NCI-H524 treated with DMSO at 0.1 percent for 48 hours (cell line): Measurements from ENCODE around the gene CCDC177.
A peak's percentile ranks its signal among the peaks of the same experiment; 100 is the strongest.

Experiments used
- DNase-seq: peaks from one replicate; lab custom pipeline; 2025; lab: John Stamatoyannopoulos, UW

CCDC177 gene

DNA sequence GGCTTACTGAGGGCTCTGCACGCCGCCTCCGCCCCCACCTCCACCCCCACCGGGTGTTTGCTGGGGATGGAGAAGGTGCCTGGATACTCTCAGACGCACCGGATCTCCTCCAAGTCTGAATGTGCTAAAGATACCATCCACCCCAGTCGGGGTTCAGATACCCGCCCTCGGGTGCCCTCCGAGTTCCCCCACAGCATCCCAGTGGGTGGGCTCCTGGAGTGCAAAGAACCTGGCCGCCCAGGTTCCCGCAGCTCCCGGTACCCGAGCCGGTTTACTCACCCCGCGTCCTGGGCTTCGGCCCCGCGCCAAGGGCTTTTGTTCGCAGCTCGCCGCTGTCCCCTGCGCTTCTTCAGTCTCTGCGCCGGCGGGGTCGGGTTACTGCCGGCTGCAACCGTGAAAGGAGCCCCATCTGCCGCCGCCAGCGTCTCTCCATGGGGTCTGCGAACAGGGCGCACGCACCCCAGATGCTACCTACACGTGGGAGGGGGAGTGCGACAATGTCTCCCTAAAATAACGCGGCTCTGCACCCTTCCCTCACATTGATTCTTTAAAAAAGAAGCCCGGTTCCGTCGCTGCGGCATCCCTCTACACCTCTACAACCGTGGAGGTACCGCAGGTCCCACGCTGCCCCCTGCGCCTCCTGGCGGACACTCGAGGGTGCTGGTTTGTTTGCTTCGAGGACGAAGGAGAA lies at the start of gene CCDC177:
Gene CCDC177 (minus strand): TSS at position 609 of the 691 bp plus-strand sequence. CDS start 1,249 bp downstream, outside the sequence.
- DNase-seq: peak; percentile 83

DNA sequence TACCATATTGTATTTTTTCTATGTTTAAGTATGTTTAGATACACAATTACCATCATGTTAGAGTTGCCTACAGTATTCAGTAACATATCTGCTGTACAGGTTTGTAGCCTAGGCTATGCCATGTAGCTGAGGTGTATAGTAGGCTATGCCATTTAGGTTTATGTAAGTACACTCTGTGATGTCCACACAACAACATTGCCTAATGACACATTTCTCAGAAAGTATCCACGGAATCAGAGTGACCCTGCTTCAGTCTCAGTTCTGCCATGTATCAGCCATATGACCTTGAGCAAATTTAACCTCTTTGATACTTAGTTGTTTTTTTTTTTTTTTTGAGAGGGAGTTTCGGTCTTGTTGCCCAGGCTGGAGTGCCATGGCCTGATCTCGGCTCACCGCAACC lies 49.5 kb upstream of the CCDC177 start:
- no peak for DNase-seq

GRCh38 chr14:69620981-69621380 lies 46.3 kb upstream of the CCDC177 start:
- no peak for DNase-seq

GRCh38 chr14:69620211-69620611 lies 45.5 kb upstream of the CCDC177 start:
- no peak for DNase-seq

- DNase-seq: no peak
These were observed 44.3 kb upstream of the CCDC177 start for GRCh38 chr14:69619012-69619411.

GRCh38 chr14:69617796-69618195 lies 43.1 kb upstream of the CCDC177 start:
- DNase-seq: no peak

DNA sequence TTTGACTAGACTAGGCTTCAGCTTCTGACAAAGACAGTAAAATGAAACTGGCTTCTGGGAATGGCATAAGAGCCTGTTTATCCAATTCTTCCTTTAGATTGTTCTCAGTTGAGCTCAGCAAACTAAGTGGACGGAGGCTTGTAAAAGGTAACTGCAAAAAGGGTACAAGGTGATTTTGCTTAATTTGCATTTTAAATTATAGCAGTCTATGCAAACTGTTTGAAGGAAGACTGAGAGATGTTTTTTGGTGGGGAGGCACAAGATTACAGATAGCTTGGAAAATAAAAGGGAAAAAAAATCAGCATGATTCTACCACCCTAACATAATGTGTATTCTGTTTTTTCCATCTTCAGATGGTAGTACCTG lies 41.7 kb upstream of the CCDC177 start:
- DNase-seq: no peak

- peak; percentile 62 for DNase-seq
These were observed 41.1 kb upstream of the CCDC177 start for GRCh38 chr14:69615496-69616407.

GRCh38 chr14:69615121-69615495 lies 40.4 kb upstream of the CCDC177 start:
- DNase-seq: no peak

DNA sequence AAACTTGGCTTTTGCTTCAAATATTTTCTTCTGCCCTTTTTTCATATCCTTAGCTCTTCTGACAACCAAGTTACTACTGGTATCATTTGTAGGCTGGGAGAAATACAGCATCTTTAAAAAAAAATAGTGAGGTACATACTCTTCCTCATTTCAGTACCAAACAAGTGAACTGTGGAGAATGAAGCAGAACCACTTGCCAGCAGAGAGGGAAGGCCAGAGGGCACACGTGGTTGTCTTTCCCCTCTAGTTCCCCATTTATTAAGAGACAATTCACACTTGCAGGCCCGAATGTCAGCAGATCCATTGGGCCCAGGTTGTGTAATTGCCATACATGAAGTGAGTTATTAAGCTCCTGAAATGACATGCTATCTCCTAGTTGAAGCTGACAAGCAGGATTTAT lies 39.9 kb upstream of the CCDC177 start:
- no peak for DNase-seq

DNA sequence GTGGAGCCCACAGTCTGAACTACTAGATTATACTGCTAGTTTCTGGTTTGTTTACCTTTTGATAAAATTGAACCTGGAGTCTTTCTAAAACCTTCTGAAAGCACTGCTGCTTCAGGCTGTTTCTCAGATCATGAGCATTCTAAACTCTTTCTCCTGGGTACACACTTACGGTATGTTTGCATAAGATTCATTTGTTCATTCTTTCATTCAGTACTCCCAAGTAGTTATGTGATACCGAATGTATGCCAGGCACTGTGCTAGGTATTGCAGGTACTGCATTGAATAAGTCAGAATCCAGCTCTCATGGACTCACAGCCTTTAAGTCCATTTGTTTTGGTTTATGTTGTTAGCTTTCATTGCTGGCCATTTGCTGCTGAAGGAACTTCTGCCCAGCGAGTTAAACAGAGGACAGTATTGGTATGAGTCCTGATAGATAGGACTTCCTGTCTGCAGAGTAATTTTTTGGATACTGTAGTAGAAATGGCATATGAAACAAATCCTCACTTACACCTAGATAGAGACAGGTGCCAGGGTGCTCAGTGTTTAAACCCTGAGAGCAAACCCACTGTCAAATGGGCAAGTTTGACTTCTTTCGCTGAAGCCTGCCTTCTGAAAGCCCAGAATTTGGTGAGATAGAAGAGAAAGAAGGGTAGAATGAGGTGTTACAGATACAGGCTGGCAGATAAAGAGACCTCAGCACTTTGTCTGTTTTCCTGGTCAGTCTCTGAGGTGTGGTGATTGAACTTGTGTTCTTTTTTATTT lies 38.8 kb upstream of the CCDC177 start:
- no peak for DNase-seq

- DNase-seq: no peak
These were observed 38.1 kb upstream of the CCDC177 start for GRCh38 chr14:69612783-69613130.

DNA sequence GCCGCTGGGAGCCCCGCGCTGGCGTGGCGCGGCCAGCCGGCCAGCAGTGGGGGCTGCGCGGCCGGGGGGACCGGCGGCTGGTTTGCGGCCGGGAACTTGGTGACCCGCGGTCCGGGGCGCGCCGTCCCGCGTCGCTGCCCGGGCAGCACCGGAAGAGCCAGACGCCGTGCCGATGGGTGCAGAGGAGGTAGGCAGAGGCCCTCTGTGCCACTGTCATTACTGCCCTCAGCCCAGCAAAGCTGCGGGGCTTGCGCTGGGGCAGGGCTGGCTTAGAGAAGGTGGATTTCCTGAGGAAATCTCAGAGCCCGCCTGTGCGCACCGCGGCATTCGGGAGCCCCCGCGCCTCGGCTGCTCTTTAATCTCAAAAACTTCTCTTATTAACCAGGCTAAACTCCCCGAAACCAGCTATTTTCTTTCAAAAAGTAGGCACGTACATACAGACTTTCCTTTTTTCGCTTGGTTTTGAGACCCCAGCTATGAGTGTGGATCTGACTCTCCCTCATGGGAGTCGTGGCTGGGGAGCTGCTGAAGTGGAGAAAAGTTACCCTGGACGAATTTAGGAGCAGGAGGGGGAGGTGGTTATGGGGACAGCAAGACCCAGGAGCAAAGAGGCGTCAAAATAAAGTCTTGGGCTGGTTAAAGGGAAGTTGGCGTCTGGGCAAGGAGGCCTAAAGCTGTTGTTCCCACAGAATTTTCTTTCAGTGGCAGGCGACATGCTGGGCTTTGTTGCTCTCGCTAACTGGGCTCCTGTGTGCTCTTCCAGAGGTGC lies 37.5 kb upstream of the CCDC177 start:
- DNase-seq: no peak

DNA sequence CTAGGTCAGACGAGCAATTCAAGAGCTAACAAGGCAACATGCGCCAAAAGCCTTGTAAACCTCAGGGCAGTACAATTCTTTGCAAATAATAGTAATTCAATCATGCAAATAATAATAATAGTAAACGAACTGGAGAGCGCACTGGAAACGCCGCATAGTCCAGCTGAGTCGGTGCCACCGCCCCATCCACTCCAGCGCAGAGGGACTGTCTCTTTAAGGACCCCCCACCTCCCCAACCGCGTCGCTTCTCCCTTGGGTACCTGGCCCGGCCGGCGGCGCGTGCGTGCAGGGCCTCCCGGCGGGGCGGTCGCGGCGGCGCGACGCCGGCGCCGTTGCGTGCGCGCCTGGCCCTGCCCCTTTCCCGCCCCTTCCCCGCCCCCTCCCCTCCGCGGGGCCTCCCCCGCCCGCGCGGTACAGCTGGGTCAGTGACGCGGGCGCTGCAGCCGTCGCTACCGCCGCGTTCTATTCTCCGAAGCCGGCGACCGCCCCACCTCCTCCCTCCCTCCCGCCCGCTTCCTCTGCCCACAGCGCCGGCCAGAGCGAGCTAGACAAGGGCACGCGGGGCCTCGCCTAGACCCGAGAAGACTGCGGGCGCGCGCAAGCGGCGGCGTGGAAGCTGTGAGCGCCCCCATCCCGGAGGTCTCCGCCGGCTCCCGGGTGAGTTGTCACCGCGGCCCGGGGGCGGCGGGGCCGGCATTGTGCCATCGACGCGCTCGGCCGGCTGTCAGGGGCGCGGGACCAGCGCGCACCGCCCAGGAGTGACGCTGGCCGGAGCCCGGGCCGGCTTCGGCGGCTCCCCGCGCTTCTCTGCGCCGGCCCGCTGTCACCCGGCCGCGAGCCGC lies 36.7 kb upstream of the CCDC177 start, which contains the start of gene SUSD6:
Gene SUSD6 (plus strand): TSS at position 425 of the 842 bp plus-strand sequence. CDS start 46,997 bp downstream, outside the sequence.
- DNase-seq: peak; percentile 83

GRCh38 chr14:69610874-69611171 lies 36.2 kb upstream of the CCDC177 start:
- DNase-seq: no peak

DNA sequence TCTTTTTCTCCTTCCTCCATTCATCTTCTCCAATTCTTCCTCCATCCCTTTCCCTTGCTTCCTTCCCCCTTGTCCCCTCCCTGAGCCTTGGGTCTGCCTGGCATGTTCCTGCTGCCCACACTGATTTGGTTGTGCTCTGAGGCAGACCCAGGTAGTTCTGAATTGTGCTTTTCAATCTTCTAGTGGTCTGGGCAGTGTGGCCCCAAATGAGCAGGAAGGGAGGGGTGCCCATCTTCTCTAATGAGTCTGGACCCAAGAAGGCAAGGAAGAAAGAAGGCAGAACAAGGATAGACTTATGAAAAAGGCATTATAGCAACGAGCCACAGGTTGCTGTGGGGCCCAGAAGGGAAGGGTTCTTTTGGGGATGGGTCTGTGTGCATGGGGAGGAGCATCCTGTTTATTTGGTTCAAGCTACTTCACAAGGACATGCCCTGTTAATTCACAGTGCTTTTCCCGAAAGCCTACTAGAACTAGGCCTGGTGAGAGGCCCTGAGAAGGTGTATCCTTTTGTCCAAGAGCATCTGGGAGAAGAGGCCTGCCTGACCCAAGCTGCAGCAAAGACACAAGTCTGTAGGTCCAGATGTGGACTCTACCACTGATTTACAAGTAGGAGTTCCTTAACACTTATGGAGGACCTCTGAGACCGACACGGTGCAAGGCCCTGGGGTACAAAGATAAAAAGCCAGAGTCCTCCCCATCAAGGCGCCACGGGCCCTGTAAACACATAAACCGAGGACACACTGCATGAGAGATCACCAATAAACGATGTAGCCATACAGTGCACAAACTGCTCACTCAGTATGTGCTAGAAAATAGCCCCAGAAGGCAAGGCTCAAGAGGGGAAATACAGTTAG lies 35.6 kb upstream of the CCDC177 start:
- no peak for DNase-seq

DNA sequence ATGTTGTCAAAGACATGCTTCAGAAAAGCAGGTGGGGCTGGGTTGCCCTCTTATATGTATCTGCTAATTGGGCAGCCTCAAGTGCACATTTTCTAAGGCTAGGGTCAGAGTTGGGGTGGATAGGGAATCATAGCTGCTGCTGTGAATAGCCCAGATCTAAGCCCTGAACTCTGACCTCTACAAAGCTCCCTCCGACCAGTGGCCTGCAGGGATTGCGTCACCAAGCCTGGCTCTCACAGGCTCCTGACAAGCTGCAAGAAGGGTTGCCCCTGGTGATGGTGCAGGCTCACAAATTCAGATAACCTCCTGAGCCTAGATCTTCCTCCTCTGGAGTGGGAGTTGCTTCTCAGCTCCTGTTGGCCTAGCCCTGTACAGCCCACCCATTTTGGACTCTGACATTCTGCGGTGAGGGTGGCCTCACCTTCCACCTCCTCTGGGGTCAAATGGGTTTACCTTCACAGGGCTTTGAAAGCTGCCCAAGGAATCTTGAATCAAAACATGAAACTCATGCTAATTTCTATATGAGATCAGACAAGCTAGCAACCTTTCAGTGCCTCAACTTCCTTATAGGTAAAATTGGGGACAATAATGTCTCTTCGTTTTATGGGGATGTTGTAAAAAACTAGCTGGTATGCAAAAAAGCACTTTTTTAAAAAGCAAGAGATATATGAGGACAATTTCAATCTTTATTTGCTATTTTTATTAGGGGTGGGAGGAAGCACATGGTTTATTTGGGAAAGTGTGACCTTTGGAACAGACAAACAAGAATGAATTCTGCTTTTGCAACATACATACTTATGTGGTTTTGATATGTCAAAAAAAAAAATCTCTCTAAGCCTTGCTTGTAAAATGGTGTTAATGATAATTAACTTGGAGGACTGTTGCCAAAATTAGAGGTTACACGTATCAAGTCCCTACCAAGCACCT lies 31.9 kb upstream of the CCDC177 start:
- DNase-seq: no peak

DNA sequence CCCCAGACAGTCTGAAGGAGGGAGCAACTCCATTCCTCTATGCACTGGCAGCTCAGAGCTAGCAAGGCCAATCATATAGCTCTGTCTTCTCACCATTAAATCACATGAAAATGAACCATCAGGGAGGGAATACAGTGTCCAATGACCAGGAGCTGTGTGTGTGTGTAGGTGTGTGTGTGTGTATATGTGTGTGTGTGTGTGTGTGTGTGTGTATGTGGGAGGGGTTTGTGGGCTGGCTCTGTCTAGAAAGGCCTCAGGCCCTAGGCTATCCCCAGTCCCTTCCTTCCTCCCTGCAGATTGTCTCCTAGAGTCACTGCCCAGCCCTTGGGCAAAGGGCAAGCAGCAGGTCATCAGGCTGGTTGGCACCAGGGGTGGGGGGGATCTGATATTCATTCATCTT lies 31.1 kb upstream of the CCDC177 start:
- no peak for DNase-seq

DNA sequence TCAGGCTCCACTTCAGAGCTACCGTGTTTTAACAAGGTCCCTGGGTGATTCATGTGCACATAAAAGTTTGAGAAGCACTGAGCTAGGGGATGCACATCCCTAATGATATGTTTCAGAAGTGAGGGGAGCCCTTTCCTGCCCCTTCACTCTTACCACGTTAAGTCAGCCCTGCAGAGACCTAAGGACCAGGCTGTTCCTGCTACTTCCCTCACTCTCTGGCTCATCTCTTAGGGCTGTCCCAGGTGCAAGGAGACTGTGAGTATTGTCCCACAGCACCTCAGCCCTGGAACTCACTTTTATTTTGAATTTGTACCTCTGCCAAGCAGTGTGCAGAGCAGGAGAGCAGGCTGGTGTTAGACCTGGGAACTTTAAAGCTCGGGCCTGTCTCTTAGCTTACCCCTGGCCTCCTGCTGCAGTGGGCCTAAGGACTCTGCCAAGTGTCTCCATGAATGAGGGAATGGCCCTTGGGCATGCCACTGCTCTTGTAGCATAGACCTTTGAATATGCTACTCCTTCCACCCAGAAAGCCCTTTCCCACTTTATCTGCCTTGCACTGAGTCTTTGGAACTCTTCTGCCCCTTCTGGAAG lies 25.7 kb upstream of the CCDC177 start:
- DNase-seq: no peak
